ENCODE measurements around the gene SYNRG.

Gene SYNRG

DNA sequence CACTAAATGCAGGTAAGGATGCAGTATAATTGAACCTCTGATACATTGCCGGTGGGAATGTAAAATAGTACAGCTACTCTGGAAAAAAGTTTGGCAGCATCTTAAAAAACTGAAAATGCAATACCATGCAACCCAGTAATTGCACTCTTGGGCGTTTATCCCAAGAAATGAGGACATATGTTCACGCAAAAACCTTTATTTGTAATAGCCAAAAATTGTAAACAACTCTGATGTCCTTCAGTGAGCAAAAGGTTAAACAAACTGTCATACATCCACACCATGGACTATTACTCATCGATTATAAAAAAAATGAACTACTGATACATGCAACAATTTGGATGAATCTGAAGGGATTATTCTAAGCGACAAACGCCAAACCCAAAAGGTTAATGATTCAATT, 16.9 kb downstream of the SYNRG start:
- H3K27ac ChIP-seq (ENCODE audit: low read length) = no peak overlapping the region
- H3K36me3 ChIP-seq (ENCODE audit: insufficient read depth, low read depth, low read length) = peaks cover 21% of the 10 kb centered on the region
- no peaks in the 10 kb centered on the region for H3K4me1 ChIP-seq (ENCODE audit: insufficient read depth, low read length)
- no peak overlapping the region for H3K4me3 ChIP-seq (ENCODE audit: low read length)
- H3K27me3 ChIP-seq (ENCODE audit: insufficient read depth, low read length) = no peaks in the 10 kb centered on the region
- H3K9me3 ChIP-seq (ENCODE audit: insufficient read depth, low read depth, low read length) = no peaks in the 10 kb centered on the region
- no peak overlapping the region for H3K9ac ChIP-seq (ENCODE audit: low read depth, low read length)

DNA sequence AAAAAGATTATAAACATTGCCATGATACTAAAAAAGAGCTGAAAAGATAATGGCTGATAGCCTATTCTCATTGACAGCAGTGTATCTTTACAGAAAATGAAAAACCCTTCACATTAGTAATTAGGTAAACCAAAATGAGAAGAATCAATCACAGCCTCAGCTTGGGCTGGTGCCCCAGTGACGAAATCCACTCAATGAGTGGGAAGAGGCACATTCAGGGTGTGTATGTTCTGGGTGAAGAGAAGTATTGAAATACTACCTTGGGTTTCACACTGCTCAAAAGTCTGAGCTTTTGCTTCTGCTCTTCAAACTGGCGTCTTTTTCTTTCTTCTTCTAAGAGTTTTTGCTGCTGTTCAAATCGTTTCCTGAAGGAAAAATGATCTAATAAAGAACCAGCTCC, 24.2 kb downstream of the SYNRG start:
- H3K27me3 ChIP-seq (ENCODE audit: insufficient read depth, low read length) = no peaks in the 10 kb centered on the region
- no peak overlapping the region for H3K9ac ChIP-seq (ENCODE audit: low read depth, low read length)
- H3K27ac ChIP-seq (ENCODE audit: low read length) = no peak overlapping the region
- H3K36me3 ChIP-seq (ENCODE audit: insufficient read depth, low read depth, low read length) = peaks cover 52% of the 10 kb centered on the region
- H3K4me3 ChIP-seq (ENCODE audit: low read length) = no peak overlapping the region
- no peaks in the 10 kb centered on the region for H3K4me1 ChIP-seq (ENCODE audit: insufficient read depth, low read length)
- no peaks in the 10 kb centered on the region for H3K9me3 ChIP-seq (ENCODE audit: insufficient read depth, low read depth, low read length)

DNA sequence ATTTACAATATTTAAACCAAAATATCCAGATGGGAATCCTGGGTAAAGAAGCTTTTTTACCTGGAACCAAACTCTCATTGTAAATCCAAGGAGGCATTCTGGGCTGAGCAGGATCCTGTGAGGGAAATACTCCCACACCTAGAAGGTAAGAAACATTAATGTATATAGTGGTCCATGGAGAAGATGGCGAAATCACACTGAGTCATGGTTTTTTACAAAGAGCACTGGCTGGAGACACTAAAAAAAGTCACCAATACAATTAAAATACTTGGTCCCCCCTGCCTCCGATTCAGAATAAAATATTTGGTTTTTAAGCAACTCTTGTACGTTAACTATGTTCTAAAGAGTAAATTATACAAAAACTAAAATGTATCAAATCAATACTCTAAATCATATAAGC, 32.9 kb downstream of the SYNRG start:
- H3K27me3 ChIP-seq (ENCODE audit: insufficient read depth, low read length) = no peaks in the 10 kb centered on the region
- H3K9ac ChIP-seq (ENCODE audit: low read depth, low read length) = no peak overlapping the region
- no peaks in the 10 kb centered on the region for H3K9me3 ChIP-seq (ENCODE audit: insufficient read depth, low read depth, low read length)
- H3K4me3 ChIP-seq (ENCODE audit: low read length) = no peak overlapping the region
- no peaks in the 10 kb centered on the region for H3K4me1 ChIP-seq (ENCODE audit: insufficient read depth, low read length)
- peaks cover 42% of the 10 kb centered on the region for H3K36me3 ChIP-seq (ENCODE audit: insufficient read depth, low read depth, low read length)
- no peak overlapping the region for H3K27ac ChIP-seq (ENCODE audit: low read length)

DNA sequence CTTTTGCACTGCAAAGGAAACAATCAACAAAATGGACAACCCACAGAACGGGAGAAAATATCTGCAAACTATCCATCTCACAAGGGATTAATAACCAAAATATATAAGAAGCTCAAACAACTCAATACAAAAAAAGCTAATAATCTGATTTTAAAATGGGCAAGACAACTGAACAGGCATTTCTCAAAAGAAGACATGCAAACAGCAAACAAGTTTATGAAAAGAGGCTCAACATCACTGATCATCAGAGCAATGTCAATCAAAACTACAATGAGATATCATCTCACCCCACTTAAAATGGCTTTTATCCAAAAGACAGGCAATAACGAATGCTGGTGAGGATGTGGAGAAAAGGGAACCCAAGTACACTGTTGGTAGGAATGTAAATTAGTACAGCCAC, 34.8 kb downstream of the SYNRG start:
- Histone ChIP-seq H3K4me3 (ENCODE audit: low read length) (no peak overlapping the region), H3K27me3 (ENCODE audit: insufficient read depth, low read length) (no peaks in the 10 kb centered on the region), H3K27ac (ENCODE audit: low read length) (no peak overlapping the region), H3K4me1 (ENCODE audit: insufficient read depth, low read length) (no peaks in the 10 kb centered on the region), H3K36me3 (ENCODE audit: insufficient read depth, low read depth, low read length) (peaks cover 45% of the 10 kb centered on the region), H3K9me3 (ENCODE audit: insufficient read depth, low read depth, low read length) (no peaks in the 10 kb centered on the region), H3K9ac (ENCODE audit: low read depth, low read length) (no peak overlapping the region)

DNA sequence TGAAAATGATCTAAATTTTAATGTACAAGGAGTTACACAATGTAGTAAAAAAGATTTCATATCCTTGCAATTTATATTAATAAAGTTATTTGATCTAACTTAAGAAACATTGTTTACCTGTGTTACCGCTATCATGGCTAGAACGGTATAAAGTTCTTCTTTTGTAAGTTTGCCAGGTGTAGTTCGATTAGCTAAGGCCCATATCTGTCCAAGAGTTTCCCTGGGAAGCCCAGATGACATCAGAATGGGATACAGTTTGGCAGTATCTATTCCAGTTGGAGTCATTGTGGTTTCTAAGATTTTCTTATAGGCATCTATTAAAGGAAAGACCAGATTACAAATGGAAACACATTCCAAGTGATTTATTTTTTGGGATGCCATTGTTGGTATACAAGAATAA, 37.5 kb downstream of the SYNRG start:
- Histone ChIP-seq H3K27ac (ENCODE audit: low read length) (no peak overlapping the region), H3K4me1 (ENCODE audit: insufficient read depth, low read length) (no peaks in the 10 kb centered on the region), H3K27me3 (ENCODE audit: insufficient read depth, low read length) (no peaks in the 10 kb centered on the region), H3K36me3 (ENCODE audit: insufficient read depth, low read depth, low read length) (peaks cover 56% of the 10 kb centered on the region), H3K4me3 (ENCODE audit: low read length) (no peak overlapping the region), H3K9ac (ENCODE audit: low read depth, low read length) (no peak overlapping the region), H3K9me3 (ENCODE audit: insufficient read depth, low read depth, low read length) (no peaks in the 10 kb centered on the region)

DNA sequence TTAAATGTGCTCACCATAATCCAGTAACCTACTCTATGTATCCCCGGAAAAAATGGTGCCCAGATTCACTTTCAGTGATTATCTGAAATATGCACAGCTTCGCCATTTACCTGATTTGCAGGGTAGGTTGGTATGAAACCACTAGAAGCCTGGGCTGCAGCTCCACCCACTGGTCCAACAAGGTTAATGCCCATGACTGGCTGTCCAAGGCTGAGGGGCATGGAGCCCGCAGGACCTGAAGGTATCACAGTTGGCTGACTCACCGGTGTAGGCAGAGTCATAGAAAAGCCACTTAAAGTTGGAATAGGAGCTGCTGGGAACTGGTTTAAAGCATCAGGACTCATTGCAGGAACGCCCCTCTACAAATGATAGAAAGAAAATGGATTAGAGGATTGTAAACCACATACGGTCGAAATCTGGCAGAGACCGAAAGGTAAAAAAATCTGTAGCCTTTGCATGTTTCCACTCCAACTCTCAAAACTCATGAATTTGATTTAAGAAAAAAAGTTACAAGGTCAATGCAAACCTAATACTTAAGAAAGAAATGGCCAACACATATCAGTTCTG, 38.6 kb downstream of the SYNRG start:
- no peak overlapping the region for H3K4me3 ChIP-seq (ENCODE audit: low read length)
- peaks cover 53% of the 10 kb centered on the region for H3K36me3 ChIP-seq (ENCODE audit: insufficient read depth, low read depth, low read length)
- no peaks in the 10 kb centered on the region for H3K27me3 ChIP-seq (ENCODE audit: insufficient read depth, low read length)
- no peaks in the 10 kb centered on the region for H3K9me3 ChIP-seq (ENCODE audit: insufficient read depth, low read depth, low read length)
- H3K4me1 ChIP-seq (ENCODE audit: insufficient read depth, low read length) = no peaks in the 10 kb centered on the region
- no peak overlapping the region for H3K9ac ChIP-seq (ENCODE audit: low read depth, low read length)
- no peak overlapping the region for H3K27ac ChIP-seq (ENCODE audit: low read length)

DNA sequence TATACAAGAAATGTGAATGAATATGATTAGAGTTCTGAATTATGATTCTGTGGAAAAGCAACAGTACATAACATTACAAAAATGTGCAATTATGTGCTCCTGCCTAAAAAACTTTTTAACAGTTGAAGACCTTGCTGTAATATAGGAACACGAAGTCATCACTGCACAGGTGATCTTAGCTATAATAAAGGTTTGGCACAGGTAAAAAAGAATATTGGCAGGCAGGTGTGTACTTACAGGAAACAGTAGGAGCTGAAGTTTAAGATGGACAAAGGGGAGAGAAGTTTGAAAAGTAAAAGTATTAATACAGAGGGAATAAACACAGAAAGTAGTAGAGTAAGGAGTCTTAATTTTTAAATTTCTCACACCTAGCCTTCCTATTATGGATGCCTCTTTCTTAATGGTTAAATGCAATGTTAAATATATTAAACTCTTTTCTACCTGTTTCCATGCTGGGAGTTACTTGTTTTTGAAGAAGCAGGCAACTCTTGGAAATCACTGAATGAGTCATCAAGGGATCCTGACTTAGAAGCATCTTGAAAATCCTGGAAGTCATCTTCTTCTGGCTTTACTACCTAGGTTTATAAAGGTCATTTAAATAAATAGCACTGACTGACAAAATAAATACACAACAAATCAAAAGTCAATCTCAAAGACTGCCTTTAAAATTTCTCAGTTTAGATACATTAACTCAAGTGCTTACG, 40.7 kb downstream of the SYNRG start:
- Histone ChIP-seq H3K9ac (ENCODE audit: low read depth, low read length) (no peak overlapping the region), H3K27ac (ENCODE audit: low read length) (no peak overlapping the region), H3K27me3 (ENCODE audit: insufficient read depth, low read length) (no peaks in the 10 kb centered on the region), H3K4me3 (ENCODE audit: low read length) (no peak overlapping the region), H3K36me3 (ENCODE audit: insufficient read depth, low read depth, low read length) (peaks cover 58% of the 10 kb centered on the region), H3K4me1 (ENCODE audit: insufficient read depth, low read length) (no peaks in the 10 kb centered on the region), H3K9me3 (ENCODE audit: insufficient read depth, low read depth, low read length) (no peaks in the 10 kb centered on the region)

DNA sequence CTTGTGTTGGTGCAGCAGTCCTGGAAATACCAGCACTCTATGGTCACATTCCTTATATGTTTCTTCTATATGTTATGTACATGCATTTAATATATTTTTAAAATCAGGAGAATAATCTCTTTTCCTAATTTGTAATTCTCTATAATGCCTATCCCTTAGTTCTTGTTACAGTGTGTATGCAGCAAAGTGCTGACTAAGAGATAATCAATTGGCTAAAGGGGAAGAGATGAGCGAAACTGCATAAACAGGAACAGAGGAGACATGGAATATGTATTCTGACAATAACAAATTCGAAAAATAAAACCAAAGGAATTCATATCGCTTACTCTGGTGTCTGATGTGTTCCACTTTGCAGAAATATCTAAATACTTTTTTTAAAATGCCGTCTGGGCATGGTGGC, 41.7 kb downstream of the SYNRG start:
- Histone ChIP-seq H3K27ac (ENCODE audit: low read length) (no peak overlapping the region), H3K9me3 (ENCODE audit: insufficient read depth, low read depth, low read length) (no peaks in the 10 kb centered on the region), H3K4me3 (ENCODE audit: low read length) (no peak overlapping the region), H3K4me1 (ENCODE audit: insufficient read depth, low read length) (0 out of 2 replicates have a peak, but pooled peaks cover 3% of the 10 kb centered on the region), H3K27me3 (ENCODE audit: insufficient read depth, low read length) (no peaks in the 10 kb centered on the region), H3K9ac (ENCODE audit: low read depth, low read length) (no peak overlapping the region), H3K36me3 (ENCODE audit: insufficient read depth, low read depth, low read length) (peaks cover 58% of the 10 kb centered on the region)

DNA sequence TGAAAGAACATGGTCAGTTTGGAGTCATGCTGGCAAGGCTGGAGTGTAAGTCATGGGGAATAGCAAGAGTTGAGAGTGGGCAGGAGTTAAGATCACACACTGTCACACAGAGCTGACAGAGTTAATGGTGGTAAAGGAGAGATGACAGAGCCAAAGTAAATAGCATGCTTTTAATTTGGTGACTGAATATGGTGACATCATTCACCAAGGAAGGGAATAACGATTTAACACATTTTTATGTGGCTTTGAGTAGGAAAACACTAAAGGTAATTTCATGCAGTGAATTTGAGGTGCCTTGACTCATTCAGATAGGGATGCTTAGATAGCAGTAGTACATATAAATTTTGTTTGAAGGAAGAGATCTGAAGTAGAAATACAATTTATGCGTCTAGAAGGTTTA, 42.1 kb downstream of the SYNRG start:
- Histone ChIP-seq H3K36me3 (ENCODE audit: insufficient read depth, low read depth, low read length) (peaks cover 58% of the 10 kb centered on the region), H3K9me3 (ENCODE audit: insufficient read depth, low read depth, low read length) (no peaks in the 10 kb centered on the region), H3K9ac (ENCODE audit: low read depth, low read length) (no peak overlapping the region), H3K27ac (ENCODE audit: low read length) (no peak overlapping the region), H3K27me3 (ENCODE audit: insufficient read depth, low read length) (no peaks in the 10 kb centered on the region), H3K4me1 (ENCODE audit: insufficient read depth, low read length) (0 out of 2 replicates have a peak, but pooled peaks cover 3% of the 10 kb centered on the region), H3K4me3 (ENCODE audit: low read length) (no peak overlapping the region)

DNA sequence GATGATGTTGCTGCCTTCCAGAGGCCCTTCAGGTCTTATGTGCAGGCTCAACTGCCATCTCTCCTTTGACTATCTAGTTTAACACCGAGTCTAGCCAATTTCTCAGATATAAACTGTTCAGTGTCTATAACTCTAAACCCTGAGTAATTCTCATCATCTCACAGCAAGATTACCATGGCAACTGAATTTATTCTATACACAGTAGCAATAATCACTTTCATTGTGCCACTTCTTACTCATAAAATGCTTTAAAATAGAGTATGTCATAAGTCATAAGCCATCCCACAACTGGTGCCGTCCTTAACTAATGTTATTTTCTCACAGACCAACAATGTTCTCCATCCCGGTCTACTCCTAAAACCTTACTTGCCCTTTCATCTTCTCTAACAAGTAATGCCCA, 45.0 kb downstream of the SYNRG start:
- H3K27me3 ChIP-seq (ENCODE audit: insufficient read depth, low read length) = no peaks in the 10 kb centered on the region

DNA sequence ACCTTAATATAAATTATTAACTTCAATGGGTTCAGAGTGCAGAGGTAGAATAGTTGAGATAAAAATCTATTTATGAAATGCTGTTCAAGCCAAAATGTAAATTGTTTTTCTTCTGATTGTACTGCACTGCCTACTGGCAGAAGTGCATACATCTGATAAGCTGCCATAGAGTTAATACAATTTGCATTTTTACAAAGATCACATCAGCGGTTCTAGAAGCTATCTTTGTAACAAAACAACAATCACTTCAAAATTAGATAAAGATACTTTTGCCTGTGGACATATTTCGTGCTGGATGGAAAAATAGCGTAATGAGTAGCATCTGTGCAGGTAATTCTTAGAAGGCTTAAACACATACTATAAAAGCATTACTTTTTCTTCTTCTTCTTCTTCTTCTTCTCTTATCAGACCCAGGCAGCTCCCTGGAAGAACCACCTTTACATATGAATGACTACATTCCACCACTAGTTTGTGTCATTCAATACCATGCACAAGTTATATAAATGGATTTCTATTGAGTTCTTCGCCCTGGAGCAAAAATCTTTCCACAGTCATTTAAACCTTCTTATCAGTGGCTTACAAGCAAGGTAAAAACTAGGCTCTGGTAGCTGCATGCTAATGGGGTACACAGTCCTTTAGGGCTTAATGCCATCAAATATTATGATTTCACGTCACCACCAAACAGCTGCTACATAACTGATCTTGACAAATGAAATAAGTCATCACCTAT, 47.0 kb downstream of the SYNRG start:
- Histone ChIP-seq H3K4me1 (ENCODE audit: insufficient read depth, low read length) (0 out of 2 replicates have a peak, but pooled peaks cover 3% of the 10 kb centered on the region), H3K4me3 (ENCODE audit: low read length) (no peak overlapping the region), H3K27ac (ENCODE audit: low read length) (no peak overlapping the region), H3K27me3 (ENCODE audit: insufficient read depth, low read length) (no peaks in the 10 kb centered on the region), H3K9ac (ENCODE audit: low read depth, low read length) (no peak overlapping the region), H3K9me3 (ENCODE audit: insufficient read depth, low read depth, low read length) (no peaks in the 10 kb centered on the region), H3K36me3 (ENCODE audit: insufficient read depth, low read depth, low read length) (peaks cover 54% of the 10 kb centered on the region)

More for the DNA sequence above, 45.0 kb downstream of the SYNRG start:
- Histone ChIP-seq H3K9me3 (ENCODE audit: insufficient read depth, low read depth, low read length) (no peaks in the 10 kb centered on the region), H3K36me3 (ENCODE audit: insufficient read depth, low read depth, low read length) (peaks cover 53% of the 10 kb centered on the region), H3K4me3 (ENCODE audit: low read length) (no peak overlapping the region), H3K4me1 (ENCODE audit: insufficient read depth, low read length) (0 out of 2 replicates have a peak, but pooled peaks cover 3% of the 10 kb centered on the region), H3K9ac (ENCODE audit: low read depth, low read length) (no peak overlapping the region), H3K27ac (ENCODE audit: low read length) (no peak overlapping the region)

DNA sequence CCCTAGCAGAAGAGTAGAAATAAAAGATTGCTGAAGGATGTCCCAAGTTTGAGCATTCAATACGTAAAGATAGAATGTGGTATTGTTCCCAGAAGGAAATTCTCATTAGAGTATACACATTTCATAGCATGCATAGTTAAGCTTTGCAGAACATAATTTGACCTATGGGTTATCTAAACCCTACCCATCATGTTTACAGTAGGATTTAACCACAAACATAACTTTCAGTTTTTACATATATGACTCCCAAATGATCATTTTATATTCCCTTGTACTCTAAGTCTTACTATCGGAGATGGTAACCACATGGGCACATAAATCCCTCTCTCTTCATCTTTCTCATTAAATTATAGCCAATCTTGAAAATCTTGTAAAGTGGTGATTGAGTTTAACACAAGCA, 50.9 kb downstream of the SYNRG start:
- Histone ChIP-seq H3K36me3 (ENCODE audit: insufficient read depth, low read depth, low read length) (peaks cover 47% of the 10 kb centered on the region), H3K4me3 (ENCODE audit: low read length) (no peak overlapping the region), H3K27me3 (ENCODE audit: insufficient read depth, low read length) (no peaks in the 10 kb centered on the region), H3K27ac (ENCODE audit: low read length) (no peak overlapping the region), H3K4me1 (ENCODE audit: insufficient read depth, low read length) (0 out of 2 replicates have a peak, but pooled peaks cover 3% of the 10 kb centered on the region), H3K9ac (ENCODE audit: low read depth, low read length) (no peak overlapping the region), H3K9me3 (ENCODE audit: insufficient read depth, low read depth, low read length) (no peaks in the 10 kb centered on the region)

Data from iPS-20b (cell line).